KMS-11 (cell line): Measurements from ENCODE around the gene PRSS8.

Source experiments
- H2AFZ ChIP-seq: fragments of 200-600 bp; sonication (generic); 2 replicates; pipeline ENCODE4 v1.6.1; 2016; ENCODE audit warnings: antibody characterized with exemption, mixed run types, low read depth
- H3K27ac ChIP-seq: fragments of 200-600 bp; sonication (generic); 2 replicates; pipeline ENCODE4 v1.6.1; 2016; ENCODE audit warnings: mild to moderate bottlenecking, mixed run types
- H3K27me3 ChIP-seq: fragments of 200-600 bp; sonication (generic); 2 replicates; pipeline ENCODE4 v1.6.1; 2017; ENCODE audit warnings: mild to moderate bottlenecking, low read depth, mixed run types, moderate library complexity; ENCODE audit not compliant: insufficient read depth
- H3K36me3 ChIP-seq: fragments of 200-600 bp; sonication (generic); 2 replicates; pipeline ENCODE4 v1.6.1; 2017; ENCODE audit warnings: mild to moderate bottlenecking, mixed run types; ENCODE audit not compliant: insufficient read depth
- H3K4me1 ChIP-seq: fragments of 200-600 bp; sonication (generic); 2 replicates; pipeline ENCODE4 v1.6.1; 2016; ENCODE audit warnings: mild to moderate bottlenecking, low read depth, mixed run types; ENCODE audit not compliant: poor library complexity, severe bottlenecking
- H3K4me2 ChIP-seq: fragments of 200-600 bp; sonication (generic); 2 replicates; pipeline ENCODE4 v1.7.0; 2016; ENCODE audit warnings: mild to moderate bottlenecking, mixed run types
- H3K4me3 ChIP-seq: fragments of 200-600 bp; sonication (generic); IDR thresholded peaks from 2 replicates; pipeline ENCODE4 v1.6.1; 2017; ENCODE audit warnings: low read depth, low read length, mixed read lengths; ENCODE audit not compliant: insufficient read depth
- H3K79me2 ChIP-seq: fragments of 200-600 bp; sonication (generic); 2 replicates; pipeline ENCODE4 v1.6.1; 2016; ENCODE audit warnings: low read depth, mixed run types; ENCODE audit not compliant: insufficient read depth
- H3K9ac ChIP-seq: fragments of 200-600 bp; sonication (generic); 2 replicates; pipeline ENCODE4 v1.6.1; 2016; ENCODE audit warnings: mild to moderate bottlenecking, mixed run types
- H4K20me1 ChIP-seq: fragments of 200-600 bp; sonication (generic); 2 replicates; pipeline ENCODE4 v1.6.1; 2016; ENCODE audit warnings: mild to moderate bottlenecking, mixed run types; ENCODE audit not compliant: insufficient read depth
- TF ChIP-seq, protein P1 (sequence below): fragments of 200-600 bp; sonication (generic); conservative IDR thresholded peaks from 2 replicates; pipeline ENCODE4 v1.6.1; 2017; ENCODE audit warnings: low read depth, mild to moderate bottlenecking, antibody characterized with exemption, low read length, moderate library complexity, mixed read lengths

PRSS8 gene

DNA sequence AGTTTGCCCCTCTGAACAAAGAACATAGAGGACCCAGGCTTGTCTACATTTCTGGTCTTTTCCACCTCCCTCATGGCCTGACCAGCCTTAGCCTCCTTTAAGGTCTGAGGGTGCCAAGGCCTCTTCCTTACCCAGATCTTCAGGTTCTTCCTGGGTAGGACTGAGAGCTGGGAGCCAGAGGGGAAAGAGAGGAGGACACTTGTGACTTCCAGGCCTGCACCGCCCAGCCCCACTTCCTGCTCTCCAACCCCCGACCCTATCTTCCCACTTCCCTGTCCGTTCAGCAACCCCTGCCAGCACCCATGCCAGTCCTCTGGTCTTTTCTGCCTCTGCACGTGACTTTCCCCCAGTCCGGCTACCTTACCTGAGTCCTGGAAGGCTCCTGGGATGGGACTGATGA is 13.8 kb upstream of the PRSS8 start:
- Histone ChIP-seq H3K27ac (no peak overlapping the region), H4K20me1 (no peaks in the 10 kb centered on the region), H3K4me3 (no peak overlapping the region), H3K79me2 (no peaks in the 10 kb centered on the region), H3K27me3 (no peaks in the 10 kb centered on the region), H3K4me2 (no peak overlapping the region), H2AFZ (no peak overlapping the region), H3K9ac (no peak overlapping the region), H3K4me1 (no peaks in the 10 kb centered on the region), H3K36me3 (no peaks in the 10 kb centered on the region)
- TF ChIP-seq, protein P1, sequence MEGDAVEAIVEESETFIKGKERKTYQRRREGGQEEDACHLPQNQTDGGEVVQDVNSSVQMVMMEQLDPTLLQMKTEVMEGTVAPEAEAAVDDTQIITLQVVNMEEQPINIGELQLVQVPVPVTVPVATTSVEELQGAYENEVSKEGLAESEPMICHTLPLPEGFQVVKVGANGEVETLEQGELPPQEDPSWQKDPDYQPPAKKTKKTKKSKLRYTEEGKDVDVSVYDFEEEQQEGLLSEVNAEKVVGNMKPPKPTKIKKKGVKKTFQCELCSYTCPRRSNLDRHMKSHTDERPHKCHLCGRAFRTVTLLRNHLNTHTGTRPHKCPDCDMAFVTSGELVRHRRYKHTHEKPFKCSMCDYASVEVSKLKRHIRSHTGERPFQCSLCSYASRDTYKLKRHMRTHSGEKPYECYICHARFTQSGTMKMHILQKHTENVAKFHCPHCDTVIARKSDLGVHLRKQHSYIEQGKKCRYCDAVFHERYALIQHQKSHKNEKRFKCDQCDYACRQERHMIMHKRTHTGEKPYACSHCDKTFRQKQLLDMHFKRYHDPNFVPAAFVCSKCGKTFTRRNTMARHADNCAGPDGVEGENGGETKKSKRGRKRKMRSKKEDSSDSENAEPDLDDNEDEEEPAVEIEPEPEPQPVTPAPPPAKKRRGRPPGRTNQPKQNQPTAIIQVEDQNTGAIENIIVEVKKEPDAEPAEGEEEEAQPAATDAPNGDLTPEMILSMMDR, result no peak

DNA sequence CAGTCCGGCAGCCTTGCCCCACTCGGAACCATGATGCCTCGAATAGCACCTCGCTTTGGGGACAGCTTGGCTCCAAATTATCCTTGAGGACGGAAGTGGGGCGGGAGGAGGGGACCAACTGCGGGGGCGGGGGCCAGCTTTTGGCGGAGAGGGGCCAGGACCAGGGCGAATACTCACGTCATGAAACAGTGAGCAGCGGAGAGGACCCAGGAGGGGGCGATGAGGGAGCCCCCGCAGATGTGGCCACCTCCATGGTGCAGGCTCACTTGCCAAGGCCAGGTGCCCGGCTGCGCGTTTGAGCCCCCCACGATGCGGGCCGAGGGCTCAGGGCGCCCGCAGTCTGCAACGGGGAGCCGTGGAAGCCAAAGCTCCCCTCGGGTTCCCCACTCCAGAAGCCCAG is 13.4 kb upstream of the PRSS8 start:
- no peaks in the 10 kb centered on the region for H4K20me1 ChIP-seq
- no peak overlapping the region for H3K27ac ChIP-seq
- no peaks in the 10 kb centered on the region for H3K79me2 ChIP-seq
- H2AFZ ChIP-seq, result no peak overlapping the region
- H3K36me3 ChIP-seq, result no peaks in the 10 kb centered on the region
- TF ChIP-seq, protein P1, result no peak
- H3K27me3 ChIP-seq, result no peaks in the 10 kb centered on the region; the same call in 1 of the 2 replicates
- no peak overlapping the region for H3K4me2 ChIP-seq
- H3K4me3 ChIP-seq, result no peak overlapping the region
- no peak overlapping the region for H3K9ac ChIP-seq
- no peaks in the 10 kb centered on the region for H3K4me1 ChIP-seq

DNA sequence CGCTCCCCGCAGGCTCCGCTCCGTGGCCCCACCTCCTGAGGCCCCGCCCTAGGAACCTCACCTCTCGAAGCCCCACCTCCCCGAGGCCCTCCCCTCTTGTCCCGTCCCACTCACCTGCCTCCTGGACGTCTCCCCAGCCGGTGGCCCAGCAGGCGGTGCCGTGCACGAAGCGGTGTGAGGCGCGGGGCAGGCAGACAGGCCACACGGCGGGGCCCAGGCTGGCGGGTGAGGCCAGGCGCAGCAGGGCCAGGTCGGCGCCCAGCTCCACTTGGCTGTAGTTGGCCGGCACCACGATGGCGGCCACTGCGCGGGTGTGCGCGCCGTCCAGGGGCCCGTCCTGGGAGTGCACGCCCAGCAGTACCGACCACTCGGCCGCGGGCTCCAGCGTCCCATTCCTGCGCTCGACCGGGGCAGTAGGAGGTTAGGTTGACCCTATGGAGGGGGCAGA is 12.8 kb upstream of the PRSS8 start:
- H3K9ac ChIP-seq, result no peak overlapping the region
- no peaks in the 10 kb centered on the region for H3K4me1 ChIP-seq
- H3K4me2 ChIP-seq, result no peak overlapping the region
- H3K27me3 ChIP-seq, result no peaks in the 10 kb centered on the region; the same call in 1 of the 2 replicates
- H2AFZ ChIP-seq, result no peak overlapping the region
- TF ChIP-seq, protein P1, result no peak
- H3K4me3 ChIP-seq, result no peak overlapping the region
- H3K36me3 ChIP-seq, result no peaks in the 10 kb centered on the region
- H3K27ac ChIP-seq, result no peak overlapping the region
- no peaks in the 10 kb centered on the region for H4K20me1 ChIP-seq
- no peaks in the 10 kb centered on the region for H3K79me2 ChIP-seq

DNA sequence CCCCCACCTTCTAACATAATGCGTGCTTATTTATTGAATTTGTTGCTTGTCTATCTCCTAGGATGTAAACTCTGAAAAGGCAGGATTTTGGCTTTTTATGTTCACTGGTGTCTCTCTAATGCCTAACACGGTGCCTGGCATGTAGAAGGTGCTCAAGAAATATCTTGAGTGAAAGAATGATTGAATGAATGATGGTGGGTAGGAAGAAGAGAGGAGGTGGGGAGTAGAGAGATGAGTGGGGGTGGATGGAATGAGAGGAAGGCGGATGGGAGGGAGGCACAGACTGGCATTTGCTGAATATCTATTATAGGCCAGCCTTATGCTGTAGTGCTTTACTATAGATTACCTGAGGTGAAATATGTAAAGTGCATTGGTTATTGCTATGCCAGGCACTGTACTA is 12.0 kb upstream of the PRSS8 start:
- H2AFZ ChIP-seq, result no peak overlapping the region

More for the DNA sequence above, 12.0 kb upstream of the PRSS8 start:
- Histone ChIP-seq H3K4me3 (no peak overlapping the region), H3K4me1 (peaks cover 6% of the 10 kb centered on the region), H3K27me3 (no peaks in the 10 kb centered on the region; the same call in 1 of the 2 replicates), H3K36me3 (no peaks in the 10 kb centered on the region), H3K79me2 (no peaks in the 10 kb centered on the region), H3K27ac (no peak overlapping the region), H3K9ac (no peak overlapping the region), H3K4me2 (no peak overlapping the region), H4K20me1 (no peaks in the 10 kb centered on the region)
- TF ChIP-seq, protein P1, result no peak
